Astrocyte (in vitro differentiated cells and primary cell): Measurements from ENCODE around the gene RNF121. TPM values are rescaled to one million over a fixed set of nuclear protein-coding genes. Genes with fewer than 3 reads are reported as not detected.

ENCODE experiments used
- DNase-seq: peaks from one replicate; pipeline ENCODE4 v3.0.0-alpha.2; 2010; ENCODE audit warnings: low read depth
- FAIRE-seq: peaks from 2 replicates; lab custom pipeline; 2011; peaks lifted over from hg19 to GRCh38; lab: Jason Lieb, UNC
- H2AFZ ChIP-seq: 2 replicates; pipeline ENCODE4 v1.6.0; 2012; ENCODE audit warnings: low read depth, low read length, inconsistent platforms
- H3K27ac ChIP-seq: 2 replicates; pipeline ENCODE4 v1.5.1; 2011; ENCODE audit warnings: low read depth, low read length, inconsistent platforms
- H3K27me3 ChIP-seq: 2 replicates; pipeline ENCODE4 v1.6.0; 2011; ENCODE audit warnings: low read length, inconsistent platforms; ENCODE audit not compliant: insufficient read depth
- H3K36me3 ChIP-seq: 2 replicates; pipeline ENCODE4 v1.5.1; 2011; ENCODE audit warnings: low read length, inconsistent platforms; ENCODE audit not compliant: insufficient read depth
- H3K4me1 ChIP-seq: 2 replicates; pipeline ENCODE4 v1.5.1; 2011; ENCODE audit warnings: low read length, inconsistent platforms; ENCODE audit not compliant: insufficient read depth
- H3K4me2 ChIP-seq: 2 replicates; pipeline ENCODE4 v1.6.0; 2012; ENCODE audit warnings: low read length, inconsistent platforms
- H3K4me3 ChIP-seq: 2 replicates; pipeline ENCODE4 v1.5.1; 2011; ENCODE audit warnings: low read depth, mild to moderate bottlenecking, low read length, inconsistent platforms; ENCODE audit not compliant: insufficient read depth
- H3K79me2 ChIP-seq: 2 replicates; pipeline ENCODE4 v1.6.0; 2012; ENCODE audit warnings: mild to moderate bottlenecking, low read length, inconsistent platforms; ENCODE audit not compliant: insufficient read depth
- H3K9ac ChIP-seq: 2 replicates; pipeline ENCODE4 v1.6.0; 2012; ENCODE audit warnings: mild to moderate bottlenecking, low read length, inconsistent platforms
- H3K9me3 ChIP-seq: 2 replicates; pipeline ENCODE4 v1.5.1; 2012; ENCODE audit warnings: low read depth, mild to moderate bottlenecking, low read length, inconsistent platforms; ENCODE audit not compliant: insufficient read depth
- H4K20me1 ChIP-seq: 2 replicates; pipeline ENCODE4 v1.6.0; 2012; ENCODE audit warnings: low read length, inconsistent platforms; ENCODE audit not compliant: insufficient read depth
- H3K27ac Mint-ChIP-seq: one replicate; pipeline ENCODE4 v1.8.0; 2021; ENCODE audit warnings: mild to moderate bottlenecking, mixed read lengths; ENCODE audit not compliant: unreplicated experiment
- H3K27me3 Mint-ChIP-seq: one replicate; pipeline ENCODE4 v1.8.0; 2021; ENCODE audit warnings: low read depth, mixed read lengths; ENCODE audit not compliant: unreplicated experiment
- H3K36me3 Mint-ChIP-seq: one replicate; pipeline ENCODE4 v1.8.0; 2021; ENCODE audit warnings: low read depth, mixed read lengths; ENCODE audit not compliant: unreplicated experiment
- H3K4me1 Mint-ChIP-seq: one replicate; pipeline ENCODE4 v1.8.0; 2021; ENCODE audit warnings: low read depth, mixed read lengths; ENCODE audit not compliant: unreplicated experiment
- H3K4me3 Mint-ChIP-seq: one replicate; pipeline ENCODE4 v1.8.0; 2021; ENCODE audit warnings: mild to moderate bottlenecking, moderate library complexity, mixed read lengths; ENCODE audit not compliant: unreplicated experiment
- H3K9me3 Mint-ChIP-seq: one replicate; pipeline ENCODE4 v1.8.0; 2021; ENCODE audit warnings: mild to moderate bottlenecking, mixed read lengths; ENCODE audit not compliant: unreplicated experiment
- CTCF ChIP-seq: IDR thresholded peaks from 2 replicates; pipeline ENCODE4 v1.5.1; 2011; ENCODE audit warnings: low read depth, mild to moderate bottlenecking, inconsistent platforms, low read length, moderate library complexity; ENCODE audit not compliant: insufficient read depth
- EZH2 ChIP-seq: IDR thresholded peaks from 2 replicates; pipeline ENCODE4 v1.6.1; 2012; ENCODE audit warnings: mild to moderate bottlenecking, low read length, inconsistent platforms; ENCODE audit not compliant: insufficient read depth
- total RNA-seq: library from RNA; stranded (reverse); gene quantifications from 2 replicates; pipeline ENCODE4 v1.2.1, GENCODE V29; 2021

Gene RNF121
- total RNA-seq, 1 donor from 2014 or later, result 73.4 TPM

- Histone ChIP-seq H3K9me3 (no peaks in the 10 kb centered on the region), H3K4me2 (no peak overlapping the region), H3K4me3 (no peak overlapping the region), H3K36me3 (peaks cover 5% of the 10 kb centered on the region), H3K27me3 (no peaks in the 10 kb centered on the region), H4K20me1 (no peaks in the 10 kb centered on the region), H3K4me1 (peaks cover 16% of the 10 kb centered on the region), H3K9ac (no peak overlapping the region), H3K79me2 (peaks cover 77% of the 10 kb centered on the region), H3K27ac (no peak overlapping the region), H2AFZ (no peak overlapping the region)
- DNase-seq, result no peak
- H3K4me3 Mint-ChIP-seq, result no peak overlapping the region
- no peak overlapping the region for H3K27ac Mint-ChIP-seq
- no peaks in the 10 kb centered on the region for H3K9me3 Mint-ChIP-seq
- H3K27me3 Mint-ChIP-seq, result no peaks in the 10 kb centered on the region
- peaks cover 15% of the 10 kb centered on the region for H3K4me1 Mint-ChIP-seq
- TF ChIP-seq EZH2 (no peak), CTCF (no peak)
- no peaks in the 10 kb centered on the region for H3K36me3 Mint-ChIP-seq
- no peak for FAIRE-seq
Observed at GRCh38 chr11:72045849-72046248, 117.0 kb downstream of the RNF121 start.

Other genes starting within 250 kb of the RNF121 start
- not detected in 2 replicates for gene DEFB108B, start 95.8 kb upstream of the RNF121 start, total RNA-seq
- not detected in 2 replicates for gene DEFB131B, start 50.6 kb upstream of the RNF121 start, total RNA-seq
- 7.6 and 7.8 TPM in 2 replicates for gene XNDC1N, start 452 bp upstream of the RNF121 start, total RNA-seq
- gene IL18BP, start 69.9 kb downstream of the RNF121 start, total RNA-seq, result 14.1 and 15.2 TPM in 2 replicates
- 99.3 and 111 TPM in 2 replicates for gene NUMA1, start 151.5 kb downstream of the RNF121 start, total RNA-seq
- gene LRRC51, start 151.8 kb downstream of the RNF121 start, total RNA-seq, result 4.2 and 4.4 TPM in 2 replicates
- 63.8 and 65.8 TPM in 2 replicates for gene LAMTOR1, start 174.3 kb downstream of the RNF121 start, total RNA-seq
- not detected in 2 replicates for gene TOMT, start 176.9 kb downstream of the RNF121 start, total RNA-seq
- 36.1 and 39.0 TPM in 2 replicates for gene ANAPC15, start 183.6 kb downstream of the RNF121 start, total RNA-seq
- not detected in 2 replicates for gene FOLR3, start 206.7 kb downstream of the RNF121 start, total RNA-seq